Fibroblast of pulmonary artery (primary cell): ENCODE measurements around the gene AP3B1.

Source experiments
- DNase-seq: peaks from one replicate; pipeline ENCODE4 v3.0.0-alpha.2; 2010; ENCODE audit warnings: low read depth
- H3K4me3 ChIP-seq: replicated peaks from 2 replicates; pipeline ENCODE4 v1.5.1; 2011; ENCODE audit warnings: low read depth, mild to moderate bottlenecking, control low read depth, low read length, moderate library complexity
- CTCF ChIP-seq: IDR thresholded peaks from 2 replicates; pipeline ENCODE4 v1.5.1; 2011; ENCODE audit warnings: mild to moderate bottlenecking, control low read depth, low read length, inconsistent platforms; ENCODE audit errors: missing control alignments

AP3B1 gene

DNA sequence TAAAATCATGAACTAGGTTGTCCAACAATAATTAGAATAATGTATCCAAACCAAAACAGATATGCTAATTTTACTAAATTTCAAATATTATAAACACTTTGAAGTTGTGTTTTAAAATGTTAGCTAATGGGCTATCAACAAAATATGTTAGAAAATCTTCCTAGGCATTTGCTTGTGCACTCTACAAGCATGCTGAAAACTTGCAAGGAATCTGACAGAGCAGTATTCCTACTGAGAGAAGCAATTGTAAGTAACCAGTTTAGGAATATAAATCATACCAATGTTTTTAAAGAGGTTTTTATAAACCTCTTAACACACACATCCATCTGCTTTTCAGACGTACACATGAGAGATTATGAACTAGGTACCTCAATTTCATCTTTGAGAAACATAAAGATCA, 289.9 kb downstream of the AP3B1 start:
- no peak for DNase-seq
- no peak overlapping the region for H3K4me3 ChIP-seq
- no peak for TF ChIP-seq CTCF

DNA sequence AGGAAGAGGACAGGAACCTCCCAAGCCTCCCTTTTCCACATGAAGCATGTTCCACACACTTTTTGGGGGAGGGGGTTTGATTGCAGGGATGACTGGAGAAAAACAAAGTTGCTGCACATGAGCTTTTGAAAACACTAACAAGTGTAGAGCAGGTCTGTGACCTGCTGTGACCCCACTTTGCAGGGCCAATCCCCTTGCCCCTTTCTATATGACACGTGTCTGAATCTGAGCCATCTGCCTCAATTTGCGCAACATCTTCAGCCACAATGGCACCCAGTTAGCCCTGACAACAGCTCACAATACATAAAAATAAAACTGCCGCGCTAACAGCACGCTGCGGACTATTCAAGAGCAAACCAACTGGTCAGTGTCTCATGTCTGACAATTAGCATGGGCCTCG, 290.6 kb downstream of the AP3B1 start:
- DNase-seq = no peak
- TF ChIP-seq CTCF = no peak
- no peak overlapping the region for H3K4me3 ChIP-seq

- no peak for TF ChIP-seq CTCF
- no peak for DNase-seq
- H3K4me3 ChIP-seq = no peak overlapping the region
Observed at GRCh38 chr5:78003450-78003849, 291.0 kb downstream of the AP3B1 start.

GRCh38 chr5:78002690-78003089, 291.8 kb downstream of the AP3B1 start:
- TF ChIP-seq CTCF = no peak
- no peak for DNase-seq
- H3K4me3 ChIP-seq = no peak overlapping the region

GRCh38 chr5:78001197-78001596, 293.3 kb downstream of the AP3B1 start:
- no peak overlapping the region for H3K4me3 ChIP-seq
- TF ChIP-seq CTCF = no peak
- DNase-seq = no peak

GRCh38 chr5:78000191-78000590, 294.3 kb downstream of the AP3B1 start:
- no peak for DNase-seq
- no peak overlapping the region for H3K4me3 ChIP-seq
- TF ChIP-seq CTCF = no peak

- TF ChIP-seq CTCF = no peak
- no peak for DNase-seq
- H3K4me3 ChIP-seq = no peak overlapping the region
Observed at GRCh38 chr5:77999399-77999798, 295.1 kb downstream of the AP3B1 start.
